ENCODE data around the gene PTCSC3.

The PTCSC3 gene

GRCh38 chr14:36171607-36172006 lies 4.9 kb downstream of the PTCSC3 start:
- TF ChIP-seq FOXP2 (optimal IDR thresholded peaks at IDR 0.05; ENCODE audit: borderline replicate concordance, extremely low read depth, extremely low read length, insufficient read depth) (no peak), POLR2AphosphoS5 (IDR thresholded peaks at IDR 0.05; ENCODE audit: low read depth, low read length) (no peak), REST (IDR thresholded peaks at IDR 0.05; ENCODE audit: insufficient read depth in 1 of 2, low read depth in 2 of 2, low read length in 2 of 2) (no peak), TAF1 (IDR thresholded peaks at IDR 0.05; ENCODE audit: borderline replicate concordance, insufficient read depth, low read length) (no peak), SIN3A (IDR thresholded peaks at IDR 0.05; ENCODE audit: borderline replicate concordance, insufficient read depth, low read length) (no peak)

- TF ChIP-seq FOXP2 (optimal IDR thresholded peaks at IDR 0.05; ENCODE audit: borderline replicate concordance, extremely low read depth, extremely low read length, insufficient read depth) = no peak
- TF ChIP-seq POLR2AphosphoS5 (IDR thresholded peaks at IDR 0.05; ENCODE audit: low read depth, low read length) = no peak
- no peak for TF ChIP-seq TAF1 (IDR thresholded peaks at IDR 0.05; ENCODE audit: borderline replicate concordance, insufficient read depth, low read length)
- no peak for TF ChIP-seq REST (IDR thresholded peaks at IDR 0.05; ENCODE audit: insufficient read depth in 1 of 2, low read depth in 2 of 2, low read length in 2 of 2)
- TF ChIP-seq SIN3A (IDR thresholded peaks at IDR 0.05; ENCODE audit: borderline replicate concordance, insufficient read depth, low read length) = no peak
Observed at GRCh38 chr14:36167431-36167830, 9.1 kb downstream of the PTCSC3 start.

GRCh38 chr14:36163451-36163850 lies 13.1 kb downstream of the PTCSC3 start:
- TF ChIP-seq TAF1 (IDR thresholded peaks at IDR 0.05; ENCODE audit: borderline replicate concordance, insufficient read depth, low read length) = no peak
- no peak for TF ChIP-seq POLR2AphosphoS5 (IDR thresholded peaks at IDR 0.05; ENCODE audit: low read depth, low read length)
- no peak for TF ChIP-seq FOXP2 (optimal IDR thresholded peaks at IDR 0.05; ENCODE audit: borderline replicate concordance, extremely low read depth, extremely low read length, insufficient read depth)
- no peak for TF ChIP-seq SIN3A (IDR thresholded peaks at IDR 0.05; ENCODE audit: borderline replicate concordance, insufficient read depth, low read length)
- TF ChIP-seq REST (IDR thresholded peaks at IDR 0.05; ENCODE audit: insufficient read depth in 1 of 2, low read depth in 2 of 2, low read length in 2 of 2) = no peak

- TF ChIP-seq FOXP2 (optimal IDR thresholded peaks at IDR 0.05; ENCODE audit: borderline replicate concordance, extremely low read depth, extremely low read length, insufficient read depth) = no peak
- no peak for TF ChIP-seq REST (IDR thresholded peaks at IDR 0.05; ENCODE audit: insufficient read depth in 1 of 2, low read depth in 2 of 2, low read length in 2 of 2)
- no peak for TF ChIP-seq SIN3A (IDR thresholded peaks at IDR 0.05; ENCODE audit: borderline replicate concordance, insufficient read depth, low read length)
- TF ChIP-seq POLR2AphosphoS5 (IDR thresholded peaks at IDR 0.05; ENCODE audit: low read depth, low read length) = no peak
- no peak for TF ChIP-seq TAF1 (IDR thresholded peaks at IDR 0.05; ENCODE audit: borderline replicate concordance, insufficient read depth, low read length)
Observed at GRCh38 chr14:36162267-36162666, 14.3 kb downstream of the PTCSC3 start.

GRCh38 chr14:36161776-36162175 lies 14.7 kb downstream of the PTCSC3 start:
- TF ChIP-seq SIN3A (IDR thresholded peaks at IDR 0.05; ENCODE audit: borderline replicate concordance, insufficient read depth, low read length) (no peak), REST (IDR thresholded peaks at IDR 0.05; ENCODE audit: insufficient read depth in 1 of 2, low read depth in 2 of 2, low read length in 2 of 2) (no peak), FOXP2 (optimal IDR thresholded peaks at IDR 0.05; ENCODE audit: borderline replicate concordance, extremely low read depth, extremely low read length, insufficient read depth) (no peak), TAF1 (IDR thresholded peaks at IDR 0.05; ENCODE audit: borderline replicate concordance, insufficient read depth, low read length) (no peak), POLR2AphosphoS5 (IDR thresholded peaks at IDR 0.05; ENCODE audit: low read depth, low read length) (no peak)
